Measurements from ENCODE around the gene LRRC2. TPM values are rescaled to one million over a fixed set of nuclear protein-coding genes. Genes with fewer than 3 reads are reported as not detected.

The LRRC2 gene
- total RNA-seq, 1 donor from 2014 or later: not detected

DNA sequence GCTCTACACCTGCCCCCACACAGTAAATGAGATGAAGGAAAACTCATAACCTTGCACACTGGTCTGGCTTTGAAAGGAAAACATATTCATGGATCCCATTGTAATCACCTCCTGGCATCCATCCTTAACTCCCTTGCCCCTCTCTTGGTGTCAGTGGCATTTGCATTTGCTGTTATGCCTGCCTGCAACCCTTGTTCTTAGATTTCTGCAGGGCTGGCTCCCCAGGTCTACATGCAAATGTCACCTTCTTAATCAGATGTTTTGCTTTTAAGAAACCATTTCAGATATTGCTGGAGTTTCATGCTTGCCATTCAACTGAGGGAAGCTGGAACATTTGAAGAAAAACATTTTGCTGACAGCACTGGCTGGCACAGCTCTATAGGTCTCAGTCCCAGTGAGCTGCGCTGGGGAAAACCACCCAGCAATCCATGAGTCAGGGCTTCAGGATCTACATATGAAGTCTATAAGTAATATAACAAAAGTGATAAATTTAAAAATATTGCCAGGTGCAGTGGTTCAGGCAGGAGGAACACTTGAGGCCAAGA lies 19.1 kb downstream of the LRRC2 start:
- H3K4me1 Mint-ChIP-seq: peaks cover 45% of the 10 kb centered on the region
- TF ChIP-seq, protein P1, sequence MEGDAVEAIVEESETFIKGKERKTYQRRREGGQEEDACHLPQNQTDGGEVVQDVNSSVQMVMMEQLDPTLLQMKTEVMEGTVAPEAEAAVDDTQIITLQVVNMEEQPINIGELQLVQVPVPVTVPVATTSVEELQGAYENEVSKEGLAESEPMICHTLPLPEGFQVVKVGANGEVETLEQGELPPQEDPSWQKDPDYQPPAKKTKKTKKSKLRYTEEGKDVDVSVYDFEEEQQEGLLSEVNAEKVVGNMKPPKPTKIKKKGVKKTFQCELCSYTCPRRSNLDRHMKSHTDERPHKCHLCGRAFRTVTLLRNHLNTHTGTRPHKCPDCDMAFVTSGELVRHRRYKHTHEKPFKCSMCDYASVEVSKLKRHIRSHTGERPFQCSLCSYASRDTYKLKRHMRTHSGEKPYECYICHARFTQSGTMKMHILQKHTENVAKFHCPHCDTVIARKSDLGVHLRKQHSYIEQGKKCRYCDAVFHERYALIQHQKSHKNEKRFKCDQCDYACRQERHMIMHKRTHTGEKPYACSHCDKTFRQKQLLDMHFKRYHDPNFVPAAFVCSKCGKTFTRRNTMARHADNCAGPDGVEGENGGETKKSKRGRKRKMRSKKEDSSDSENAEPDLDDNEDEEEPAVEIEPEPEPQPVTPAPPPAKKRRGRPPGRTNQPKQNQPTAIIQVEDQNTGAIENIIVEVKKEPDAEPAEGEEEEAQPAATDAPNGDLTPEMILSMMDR (IDR thresholded peaks at IDR 0.05): no peak
- no peaks in the 10 kb centered on the region for H3K36me3 Mint-ChIP-seq (ENCODE audit: low read depth)
- ATAC-seq (ENCODE audit: low read depth) (no peak), DNase-seq (no peak)
- no peaks in the 10 kb centered on the region for H3K9me3 Mint-ChIP-seq
- intact Hi-C loops (cut with micrococcal nuclease): no loop called here
- H3K27me3 Mint-ChIP-seq: peaks cover 2% of the 10 kb centered on the region
- H3K27ac Mint-ChIP-seq: no peak overlapping the region
- POLR2A ChIA-PET: interaction anchor here (0.6 to 0.9 kb wide), 2 partner anchors 8 to 815 kb away, joined by 3 to 5 read pairs; no protein-coding TSS in a partner anchor
- no peak overlapping the region for H3K4me3 Mint-ChIP-seq
- CTCF ChIA-PET: interaction anchor here (1.3 to 7.4 kb wide), 2 partner anchors 58 to 83 kb away, joined by 3 to 51 read pairs; no protein-coding TSS in a partner anchor

DNA sequence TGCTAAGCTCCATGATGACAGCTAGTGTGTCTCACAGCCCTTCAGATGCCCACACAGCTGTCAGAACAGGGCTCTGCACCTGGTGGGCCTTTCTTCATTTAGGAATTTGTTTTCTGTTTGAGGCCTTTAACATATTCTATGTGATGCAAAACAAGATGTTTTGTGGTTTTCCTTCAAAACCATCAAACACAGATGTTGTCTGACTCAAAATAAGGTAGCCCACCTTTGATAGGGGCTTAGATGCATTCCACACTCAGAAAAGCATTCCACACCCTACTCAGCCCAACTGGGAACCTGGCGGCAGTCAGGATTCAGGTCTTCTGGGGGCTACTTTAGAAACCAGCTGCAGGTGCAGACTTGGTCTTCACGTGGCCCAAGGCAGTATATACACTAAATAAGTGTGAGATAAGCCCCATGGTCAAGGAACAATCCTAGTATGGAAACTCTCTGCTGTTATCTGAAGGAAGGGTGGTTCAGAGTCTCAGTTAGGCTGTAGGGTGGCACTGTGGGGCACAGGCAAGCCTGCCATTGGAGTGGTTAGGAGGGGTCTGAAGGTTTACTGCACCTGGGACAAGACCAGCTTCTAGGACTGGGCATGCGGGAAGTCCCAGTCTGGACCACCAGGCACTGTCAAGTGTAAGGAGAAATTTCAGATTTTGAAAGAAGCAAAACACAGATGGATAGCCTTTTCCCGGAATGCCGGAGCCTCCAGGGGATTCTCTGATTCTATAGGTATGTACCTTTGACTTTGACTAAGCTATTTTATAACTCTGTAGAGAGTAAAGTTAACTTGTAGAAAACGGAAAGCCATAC lies 20.1 kb downstream of the LRRC2 start:
- Mint-ChIP-seq H3K27me3 (no peaks in the 10 kb centered on the region), H3K4me3 (no peak overlapping the region), H3K27ac (no peak overlapping the region), H3K36me3 (ENCODE audit: low read depth) (no peaks in the 10 kb centered on the region), H3K9me3 (no peaks in the 10 kb centered on the region), H3K4me1 (peaks cover 52% of the 10 kb centered on the region)
- intact Hi-C loops (cut with micrococcal nuclease): no loop called here
- TF ChIP-seq, protein P1 (IDR thresholded peaks at IDR 0.05): no peak
- POLR2A ChIA-PET: no interaction called here
- no peak for DNase-seq
- CTCF ChIA-PET: interaction anchor here (1.3 to 7.4 kb wide), 2 partner anchors 57 to 84 kb away, joined by 3 to 51 read pairs; no protein-coding TSS in a partner anchor
- ATAC-seq (ENCODE audit: low read depth): no peak

DNA sequence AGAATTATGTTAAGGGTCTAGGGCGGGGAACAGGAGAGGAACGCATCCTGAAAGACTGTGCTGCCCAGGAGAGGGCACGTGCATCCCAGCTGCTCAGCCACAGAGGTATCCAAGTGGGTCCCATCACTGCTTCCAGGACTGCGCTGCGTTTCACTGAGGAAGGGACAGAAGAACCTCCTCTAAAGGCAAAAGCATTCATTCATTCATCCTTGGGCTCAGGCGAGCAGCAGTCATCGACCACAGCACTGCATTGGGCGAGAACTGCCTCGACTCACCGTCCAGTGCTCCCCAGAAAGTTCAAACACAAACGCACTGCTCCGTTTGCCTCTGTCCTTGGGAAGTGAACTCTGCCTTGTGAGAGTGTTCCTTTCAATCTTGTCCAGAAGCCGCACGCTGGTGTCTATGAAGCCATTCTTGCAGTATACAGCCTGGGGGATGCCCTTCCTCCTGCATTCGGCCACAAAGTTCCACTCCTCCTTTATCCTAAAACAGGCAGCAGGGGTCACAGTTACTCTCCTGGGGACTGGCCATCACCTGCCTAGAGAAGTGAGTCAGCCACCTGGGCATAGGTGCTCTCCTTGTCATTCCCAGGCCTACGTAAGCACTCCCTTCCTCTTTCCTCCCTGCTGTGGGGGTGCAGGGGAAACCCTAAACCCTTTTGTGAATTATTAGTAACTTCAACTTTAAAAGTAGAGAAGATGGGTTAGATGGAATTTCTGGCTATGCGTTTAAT lies 21.2 kb downstream of the LRRC2 start:
- CTCF ChIA-PET: interaction anchor here (7.4 kb wide), 1 partner anchor 56 kb away, joined by 51 read pairs; no protein-coding TSS in a partner anchor
- POLR2A ChIA-PET: no interaction called here
- H3K4me3 Mint-ChIP-seq: no peak overlapping the region

DNA sequence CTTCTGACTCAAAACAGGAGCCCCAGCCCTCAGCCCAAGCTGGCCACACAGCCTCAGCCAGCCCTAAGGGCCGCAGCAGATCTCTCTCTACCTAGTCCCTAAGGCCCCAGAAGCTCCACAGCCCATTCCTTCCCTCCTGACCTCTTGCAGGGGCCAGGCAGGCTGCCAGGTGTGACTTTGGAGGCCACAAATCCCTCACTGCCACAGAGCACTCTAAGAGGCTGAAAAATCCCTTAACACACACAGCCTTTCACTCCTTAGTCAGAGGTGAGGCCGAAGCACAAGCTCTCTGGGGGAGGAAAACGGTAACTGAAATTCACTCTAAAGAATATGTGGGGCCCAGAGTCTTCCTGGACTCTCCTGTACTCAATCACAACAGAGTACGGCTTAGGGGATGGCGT lies 23.3 kb downstream of the LRRC2 start:
- no peak for DNase-seq
- TF ChIP-seq, protein P1 (IDR thresholded peaks at IDR 0.05): no peak
- Mint-ChIP-seq H3K4me1 (peaks cover 65% of the 10 kb centered on the region), H3K4me3 (no peak overlapping the region), H3K9me3 (no peaks in the 10 kb centered on the region), H3K27me3 (no peaks in the 10 kb centered on the region), H3K27ac (no peak overlapping the region), H3K36me3 (ENCODE audit: low read depth) (no peaks in the 10 kb centered on the region)
- CTCF ChIA-PET: interaction anchor here (2.1 to 6.8 kb wide), 3 partner anchors 15 to 87 kb away, joined by 10 to 101 read pairs (median 10); no protein-coding TSS in a partner anchor
- ATAC-seq (ENCODE audit: low read depth): no peak
- intact Hi-C loops (cut with micrococcal nuclease): no loop called here
- POLR2A ChIA-PET: interaction anchor here (1.6 kb wide), 1 partner anchor 54 kb away, joined by 4 read pairs; no protein-coding TSS in a partner anchor

More for the DNA sequence above, 21.2 kb downstream of the LRRC2 start:
- Mint-ChIP-seq H3K36me3 (ENCODE audit: low read depth) (no peaks in the 10 kb centered on the region), H3K27me3 (no peaks in the 10 kb centered on the region), H3K4me1 (peaks cover 53% of the 10 kb centered on the region), H3K9me3 (no peaks in the 10 kb centered on the region), H3K27ac (no peak overlapping the region)
- intact Hi-C loops (cut with micrococcal nuclease): no loop called here
- DNase-seq (no peak), ATAC-seq (ENCODE audit: low read depth) (no peak)
- TF ChIP-seq, protein P1 (IDR thresholded peaks at IDR 0.05): no peak

Measured in activated B cell treated with CpG ODN at 0.5 μM for 24 hours (primary cell).